ENCODE measurements around the gene DLX2. TPM values are rescaled to one million over a fixed set of nuclear protein-coding genes. Genes with fewer than 3 reads are reported as not detected.

DLX2 gene
- total RNA-seq, 2 experiments from 2014 or later, result not detected

GRCh38 chr2:172128484-172128883 is 25.8 kb upstream of the DLX2 start:
- no peak overlapping the region for H3K27ac Mint-ChIP-seq
- H3K9me3 Mint-ChIP-seq, result peaks cover 4% of the 10 kb centered on the region
- CTCF ChIA-PET, result interaction anchor here (0.8 to 1.1 kb wide), 2 partner anchors 8 to 333 kb away, joined by 3 to 4 read pairs; no protein-coding TSS in a partner anchor
- no peaks in the 10 kb centered on the region for H3K36me3 Mint-ChIP-seq (ENCODE audit: low read depth)
- no peak overlapping the region for H3K27ac ChIP-seq (ENCODE audit: low read depth in 1 of 2, low read length in 2 of 2)
- no peak for ATAC-seq (ENCODE audit: poor library complexity)
- H3K4me1 ChIP-seq (ENCODE audit: insufficient read depth, low read length), result no peaks in the 10 kb centered on the region
- intact Hi-C loops (cut with DNase I, micrococcal nuclease), result loop anchor here in 1 of 2 experiments (5.0 kb wide), 1 partner anchor 426 kb away; no protein-coding TSS in a partner anchor
- H3K36me3 ChIP-seq (ENCODE audit: insufficient read depth, low read length), result no peaks in the 10 kb centered on the region
- no peaks in the 10 kb centered on the region for H3K9me3 ChIP-seq (ENCODE audit: control insufficient read depth in 1 of 2, insufficient read depth in 1 of 2, low read length in 2 of 2)
- TF ChIP-seq, protein P1, sequence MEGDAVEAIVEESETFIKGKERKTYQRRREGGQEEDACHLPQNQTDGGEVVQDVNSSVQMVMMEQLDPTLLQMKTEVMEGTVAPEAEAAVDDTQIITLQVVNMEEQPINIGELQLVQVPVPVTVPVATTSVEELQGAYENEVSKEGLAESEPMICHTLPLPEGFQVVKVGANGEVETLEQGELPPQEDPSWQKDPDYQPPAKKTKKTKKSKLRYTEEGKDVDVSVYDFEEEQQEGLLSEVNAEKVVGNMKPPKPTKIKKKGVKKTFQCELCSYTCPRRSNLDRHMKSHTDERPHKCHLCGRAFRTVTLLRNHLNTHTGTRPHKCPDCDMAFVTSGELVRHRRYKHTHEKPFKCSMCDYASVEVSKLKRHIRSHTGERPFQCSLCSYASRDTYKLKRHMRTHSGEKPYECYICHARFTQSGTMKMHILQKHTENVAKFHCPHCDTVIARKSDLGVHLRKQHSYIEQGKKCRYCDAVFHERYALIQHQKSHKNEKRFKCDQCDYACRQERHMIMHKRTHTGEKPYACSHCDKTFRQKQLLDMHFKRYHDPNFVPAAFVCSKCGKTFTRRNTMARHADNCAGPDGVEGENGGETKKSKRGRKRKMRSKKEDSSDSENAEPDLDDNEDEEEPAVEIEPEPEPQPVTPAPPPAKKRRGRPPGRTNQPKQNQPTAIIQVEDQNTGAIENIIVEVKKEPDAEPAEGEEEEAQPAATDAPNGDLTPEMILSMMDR (IDR thresholded peaks at IDR 0.05), result no peak
- H3K4me3 Mint-ChIP-seq, result no peak overlapping the region
- H3K27me3 ChIP-seq (ENCODE audit: control insufficient read depth in 1 of 2, insufficient read depth in 2 of 2, low read length in 2 of 2), result peaks cover 0 to 2% of the 10 kb centered on the region in 2 experiments
- no peaks in the 10 kb centered on the region for H3K27me3 Mint-ChIP-seq
- POLR2A ChIA-PET, result no interaction called here
- no peak overlapping the region for H3K4me3 ChIP-seq (ENCODE audit: low read length)
- no peak for DNase-seq
- no peaks in the 10 kb centered on the region for H3K4me1 Mint-ChIP-seq (ENCODE audit: low read depth)

DNA sequence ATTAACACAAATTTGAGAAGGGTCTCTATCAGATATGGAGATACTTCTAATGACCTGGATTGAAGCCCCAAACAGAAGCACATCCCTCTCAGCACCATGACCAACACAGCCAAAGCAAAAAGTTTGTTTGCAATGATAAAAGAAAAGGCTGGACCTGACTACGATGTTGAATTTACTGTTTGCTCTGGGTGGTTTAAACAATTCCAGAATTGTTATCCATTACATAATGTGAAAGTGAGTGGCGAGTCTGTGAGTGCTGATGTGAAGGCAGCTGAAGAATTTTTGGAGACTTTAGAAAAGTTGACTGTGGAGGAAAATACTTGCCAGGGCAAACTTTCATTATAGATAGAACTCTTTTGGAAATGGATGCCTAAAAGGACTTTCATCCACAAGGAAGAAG is 17.4 kb upstream of the DLX2 start:
- H3K27me3 ChIP-seq (ENCODE audit: control insufficient read depth in 1 of 2, insufficient read depth in 2 of 2, low read length in 2 of 2), result peaks cover 0 to 9% of the 10 kb centered on the region in 2 experiments
- H3K9me3 Mint-ChIP-seq, result no peaks in the 10 kb centered on the region
- no peaks in the 10 kb centered on the region for H3K4me1 Mint-ChIP-seq (ENCODE audit: low read depth)
- ATAC-seq (ENCODE audit: poor library complexity), result no peak
- no peak overlapping the region for H3K4me3 ChIP-seq (ENCODE audit: low read length)
- no peak overlapping the region for H3K4me3 Mint-ChIP-seq
- H3K36me3 ChIP-seq (ENCODE audit: insufficient read depth, low read length), result no peaks in the 10 kb centered on the region
- no peaks in the 10 kb centered on the region for H3K9me3 ChIP-seq (ENCODE audit: control insufficient read depth in 1 of 2, insufficient read depth in 1 of 2, low read length in 2 of 2)
- TF ChIP-seq, protein P1 (IDR thresholded peaks at IDR 0.05), result no peak
- no peak overlapping the region for H3K27ac ChIP-seq (ENCODE audit: low read depth in 1 of 2, low read length in 2 of 2)
- ChIA-PET POLR2A (no interaction called here), CTCF (no interaction called here)
- no peaks in the 10 kb centered on the region for H3K36me3 Mint-ChIP-seq (ENCODE audit: low read depth)
- H3K27me3 Mint-ChIP-seq, result peaks cover 21% of the 10 kb centered on the region
- intact Hi-C loops (cut with DNase I, micrococcal nuclease), result no loop called here
- H3K27ac Mint-ChIP-seq, result no peak overlapping the region
- no peaks in the 10 kb centered on the region for H3K4me1 ChIP-seq (ENCODE audit: insufficient read depth, low read length)
- DNase-seq, result no peak

GRCh38 chr2:172119089-172119488 is 16.4 kb upstream of the DLX2 start:
- intact Hi-C loops (cut with DNase I, micrococcal nuclease), result no loop called here
- ATAC-seq (ENCODE audit: poor library complexity) (no peak), DNase-seq (no peak)
- peaks cover 27% of the 10 kb centered on the region for H3K27me3 Mint-ChIP-seq
- POLR2A ChIA-PET, result no interaction called here
- no peaks in the 10 kb centered on the region for H3K36me3 Mint-ChIP-seq (ENCODE audit: low read depth)
- TF ChIP-seq, protein P1 (IDR thresholded peaks at IDR 0.05), result no peak
- H3K27ac ChIP-seq (ENCODE audit: low read depth in 1 of 2, low read length in 2 of 2), result no peak overlapping the region
- no peak overlapping the region for H3K4me3 ChIP-seq (ENCODE audit: low read length)
- H3K4me1 ChIP-seq (ENCODE audit: insufficient read depth, low read length), result no peaks in the 10 kb centered on the region
- no peaks in the 10 kb centered on the region for H3K36me3 ChIP-seq (ENCODE audit: insufficient read depth, low read length)
- peaks cover 0 to 14% of the 10 kb centered on the region in 2 experiments for H3K27me3 ChIP-seq (ENCODE audit: control insufficient read depth in 1 of 2, insufficient read depth in 2 of 2, low read length in 2 of 2)
- no peak overlapping the region for H3K4me3 Mint-ChIP-seq
- no peak overlapping the region for H3K27ac Mint-ChIP-seq
- H3K9me3 ChIP-seq (ENCODE audit: control insufficient read depth in 1 of 2, insufficient read depth in 1 of 2, low read length in 2 of 2), result no peaks in the 10 kb centered on the region
- H3K4me1 Mint-ChIP-seq (ENCODE audit: low read depth), result no peaks in the 10 kb centered on the region
- no peaks in the 10 kb centered on the region for H3K9me3 Mint-ChIP-seq
- CTCF ChIA-PET, result no interaction called here
